Thoracic aorta (tissue), 2 donors: Measurements from ENCODE around the gene RELN. TPM values are rescaled to one million over a fixed set of nuclear protein-coding genes. Genes with fewer than 3 reads are reported as not detected.

ENCODE experiments used
- ATAC-seq: fragments of 150-250 bp; one replicate; pipeline ENCODE4 v1.8.0; 2017; ENCODE audit warnings: low read depth; ENCODE audit not compliant: insufficient number of reproducible peaks, low FRiP score
- DNase-seq: peaks from one replicate; pipeline ENCODE4 v3.0.0-alpha.2; 2020; ENCODE audit warnings: low spot score
- H3K27ac ChIP-seq, 2 donors: fragments of 200-600 bp; sonication (generic); 1 replicate in 1 of 2; 2 replicates in 1 of 2; pipeline ENCODE4 v1.5.1; 2016; ENCODE audit warnings: mild to moderate bottlenecking in 2 of 2, moderate library complexity in 2 of 2
- H3K27me3 ChIP-seq: fragments of 200-600 bp; sonication (generic); replicated peaks from 2 replicates; pipeline ENCODE4 v1.6.0; 2016; ENCODE audit warnings: mild to moderate bottlenecking; ENCODE audit not compliant: insufficient read depth
- H3K36me3 ChIP-seq: fragments of 200-600 bp; sonication (generic); one replicate; pipeline ENCODE4 v1.5.1; 2016
- H3K4me1 ChIP-seq, 2 donors: fragments of 200-600 bp; sonication (generic); 1 replicate in 1 of 2; 2 replicates in 1 of 2; pipeline versions ENCODE4 v1.5.1 to v1.6.0; 2016; ENCODE audit warnings: low read depth in 2 of 2, mild to moderate bottlenecking in 1 of 2; ENCODE audit not compliant: control insufficient read depth in 1 of 2
- H3K4me3 ChIP-seq: fragments of 200-600 bp; sonication (generic); 2 replicates; pipeline ENCODE4 v1.5.1; 2016; ENCODE audit warnings: mild to moderate bottlenecking
- H3K9me3 ChIP-seq: fragments of 200-600 bp; sonication (generic); 2 replicates; pipeline ENCODE4 v1.5.1; 2016
- CTCF ChIP-seq: fragments of 200-600 bp; sonication (generic); IDR thresholded peaks from one replicate; pipeline ENCODE4 v1.5.1; 2019; ENCODE audit warnings: antibody characterized with exemption
- total RNA-seq, 2 donors: library from RNA; depleted of rRNA; stranded (reverse); fragments of >200 nt; gene quantifications; one replicate each; pipeline versions ENCODE4 v1.1.0 to v1.2.3, GENCODE V29; 2016

Gene RELN
- total RNA-seq, 2 donors from 2014 or later, result 0.49 to 5.1 TPM

- Histone ChIP-seq H3K36me3 (no peaks in the 10 kb centered on the region), H3K9me3 (no peaks in the 10 kb centered on the region), H3K4me1 (no peaks in the 10 kb centered on the region), H3K27me3 (no peaks in the 10 kb centered on the region), H3K4me3 (no peak overlapping the region), H3K27ac (no peak overlapping the region)
- no peak for TF ChIP-seq CTCF
- ATAC-seq, result no peak
- no peak for DNase-seq
Measured at GRCh38 chr7:103702982-103703381, 286.5 kb downstream of the RELN start.

GRCh38 chr7:103702454-103702853 is 287.0 kb downstream of the RELN start:
- no peaks in the 10 kb centered on the region for H3K36me3 ChIP-seq
- DNase-seq (no peak), ATAC-seq (no peak)
- no peaks in the 10 kb centered on the region for H3K4me1 ChIP-seq
- no peaks in the 10 kb centered on the region for H3K27me3 ChIP-seq
- no peak for TF ChIP-seq CTCF
- H3K4me3 ChIP-seq, result no peak overlapping the region
- no peaks in the 10 kb centered on the region for H3K9me3 ChIP-seq
- H3K27ac ChIP-seq, result no peak overlapping the region

- DNase-seq, result no peak
- H3K9me3 ChIP-seq, result no peaks in the 10 kb centered on the region
- no peaks in the 10 kb centered on the region for H3K27me3 ChIP-seq
- H3K27ac ChIP-seq, result no peak overlapping the region
- no peak for TF ChIP-seq CTCF
- H3K36me3 ChIP-seq, result no peaks in the 10 kb centered on the region
- H3K4me1 ChIP-seq, result no peaks in the 10 kb centered on the region
- no peak overlapping the region for H3K4me3 ChIP-seq
- ATAC-seq, result no peak
Measured at GRCh38 chr7:103699032-103699431, 290.4 kb downstream of the RELN start.

- DNase-seq (no peak), ATAC-seq (no peak)
- Histone ChIP-seq H3K27me3 (no peaks in the 10 kb centered on the region), H3K4me3 (no peak overlapping the region), H3K27ac (no peak overlapping the region), H3K36me3 (no peaks in the 10 kb centered on the region), H3K9me3 (no peaks in the 10 kb centered on the region), H3K4me1 (no peaks in the 10 kb centered on the region)
- TF ChIP-seq CTCF, result no peak
Measured at GRCh38 chr7:103698064-103698463, 291.4 kb downstream of the RELN start.

- no peaks in the 10 kb centered on the region for H3K9me3 ChIP-seq
- no peak overlapping the region for H3K27ac ChIP-seq
- H3K36me3 ChIP-seq, result no peaks in the 10 kb centered on the region
- TF ChIP-seq CTCF, result no peak
- H3K4me1 ChIP-seq, result no peaks in the 10 kb centered on the region
- ATAC-seq (no peak), DNase-seq (no peak)
- no peaks in the 10 kb centered on the region for H3K27me3 ChIP-seq
- no peak overlapping the region for H3K4me3 ChIP-seq
Measured at GRCh38 chr7:103695521-103695920, 293.9 kb downstream of the RELN start.
